Neural cell (in vitro differentiated cells): ENCODE results near the gene ACOXL.

Experiments
- EP300 ChIP-seq: fragments of 450-650 bp; conservative IDR thresholded peaks from 2 replicates; pipeline ENCODE4 v1.6.1; 2014; ENCODE audit warnings: antibody characterized with exemption, mild to moderate bottlenecking, moderate library complexity; ENCODE audit not compliant: poor library complexity, severe bottlenecking
- EZH2 ChIP-seq: fragments of 200-600, 300-800 bp; shearing (Covaris generic), sonication (generic); IDR thresholded peaks from 2 replicates; pipeline ENCODE4 v1.6.1; 2014; ENCODE audit warnings: antibody characterized with exemption, low read length, borderline replicate concordance, mild to moderate bottlenecking; ENCODE audit not compliant: insufficient read depth, poor library complexity, severe bottlenecking
- MXI1 ChIP-seq: fragments of 450-650 bp; conservative IDR thresholded peaks from 2 replicates; pipeline ENCODE4 v1.6.1; 2014; ENCODE audit warnings: antibody characterized with exemption, mild to moderate bottlenecking; ENCODE audit not compliant: poor library complexity, severe bottlenecking
- POLR2AphosphoS5 ChIP-seq: IDR thresholded peaks from 2 replicates; pipeline ENCODE4 v1.6.1; 2012
- RAD21 ChIP-seq: fragments of 450-650 bp; conservative IDR thresholded peaks from 2 replicates; pipeline ENCODE4 v1.6.1; 2014; ENCODE audit warnings: antibody characterized with exemption, mild to moderate bottlenecking, moderate library complexity
- REST ChIP-seq: IDR thresholded peaks from 2 replicates; pipeline ENCODE4 v1.6.1; 2012; ENCODE audit warnings: borderline replicate concordance
- SMC3 ChIP-seq: fragments of 450-650 bp; conservative IDR thresholded peaks from 2 replicates; pipeline ENCODE4 v1.6.1; 2014; ENCODE audit warnings: antibody characterized with exemption, mild to moderate bottlenecking, moderate library complexity; ENCODE audit not compliant: poor library complexity
- TAF1 ChIP-seq: IDR thresholded peaks from 2 replicates; pipeline ENCODE4 v1.6.1; 2012; ENCODE audit warnings: low read depth
- TF ChIP-seq, protein P1 (sequence below): fragments of 450-650 bp; IDR thresholded peaks from 2 replicates; pipeline ENCODE4 v1.5.1; 2014; ENCODE audit warnings: antibody characterized with exemption, mild to moderate bottlenecking, moderate library complexity; ENCODE audit not compliant: poor library complexity, severe bottlenecking

- TF ChIP-seq POLR2AphosphoS5 (no peak), SMC3 (no peak), RAD21 (no peak), TAF1 (no peak), EZH2 (no peak), MXI1 (no peak), EP300 (no peak), REST (no peak)
- TF ChIP-seq, protein P1, sequence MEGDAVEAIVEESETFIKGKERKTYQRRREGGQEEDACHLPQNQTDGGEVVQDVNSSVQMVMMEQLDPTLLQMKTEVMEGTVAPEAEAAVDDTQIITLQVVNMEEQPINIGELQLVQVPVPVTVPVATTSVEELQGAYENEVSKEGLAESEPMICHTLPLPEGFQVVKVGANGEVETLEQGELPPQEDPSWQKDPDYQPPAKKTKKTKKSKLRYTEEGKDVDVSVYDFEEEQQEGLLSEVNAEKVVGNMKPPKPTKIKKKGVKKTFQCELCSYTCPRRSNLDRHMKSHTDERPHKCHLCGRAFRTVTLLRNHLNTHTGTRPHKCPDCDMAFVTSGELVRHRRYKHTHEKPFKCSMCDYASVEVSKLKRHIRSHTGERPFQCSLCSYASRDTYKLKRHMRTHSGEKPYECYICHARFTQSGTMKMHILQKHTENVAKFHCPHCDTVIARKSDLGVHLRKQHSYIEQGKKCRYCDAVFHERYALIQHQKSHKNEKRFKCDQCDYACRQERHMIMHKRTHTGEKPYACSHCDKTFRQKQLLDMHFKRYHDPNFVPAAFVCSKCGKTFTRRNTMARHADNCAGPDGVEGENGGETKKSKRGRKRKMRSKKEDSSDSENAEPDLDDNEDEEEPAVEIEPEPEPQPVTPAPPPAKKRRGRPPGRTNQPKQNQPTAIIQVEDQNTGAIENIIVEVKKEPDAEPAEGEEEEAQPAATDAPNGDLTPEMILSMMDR: no peak
Observed at GRCh38 chr2:110957293-110957692, 224.9 kb downstream of the ACOXL start.
